ENCODE data around the gene NDFIP2.

NDFIP2 gene

DNA sequence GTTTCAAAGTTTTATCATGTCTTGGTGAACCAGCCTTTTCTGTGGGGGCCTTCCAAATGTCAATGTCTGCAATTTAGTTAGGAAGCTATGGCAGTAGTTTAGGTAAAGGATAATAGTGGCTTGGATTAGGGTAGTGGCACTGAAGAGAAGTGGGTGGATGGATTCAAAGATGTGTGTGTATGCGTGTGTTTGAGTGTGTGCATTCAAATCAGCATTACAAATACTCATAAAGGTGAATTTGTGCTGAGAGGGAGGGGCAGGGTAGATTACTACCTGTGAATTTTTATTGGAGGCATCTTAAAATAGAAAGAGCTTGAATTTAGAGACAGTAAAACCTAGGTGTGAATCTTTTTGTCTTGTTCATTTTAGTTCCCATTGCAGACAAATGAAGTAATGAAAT is 16.9 kb downstream of the NDFIP2 start:
- DNase-seq, result no peak

DNA sequence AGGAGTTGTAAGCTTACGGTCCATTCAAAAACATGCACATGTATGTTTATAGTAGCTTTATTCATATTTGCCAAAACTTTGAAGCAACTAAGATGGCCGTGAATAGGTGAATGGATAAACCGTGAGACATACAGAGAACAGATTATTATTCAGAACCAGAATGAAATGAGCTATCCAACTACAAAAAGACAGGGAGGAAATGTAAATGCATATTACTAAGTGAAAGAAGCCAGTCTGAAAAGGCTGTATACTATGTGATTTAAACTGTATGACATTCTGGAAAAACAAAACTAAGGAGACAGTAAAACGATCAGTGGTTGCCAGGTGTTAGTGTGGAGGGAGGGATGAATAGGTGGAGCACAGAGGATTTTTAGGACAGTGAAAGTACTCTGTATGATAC is 19.9 kb downstream of the NDFIP2 start:
- DNase-seq, result no peak

DNA sequence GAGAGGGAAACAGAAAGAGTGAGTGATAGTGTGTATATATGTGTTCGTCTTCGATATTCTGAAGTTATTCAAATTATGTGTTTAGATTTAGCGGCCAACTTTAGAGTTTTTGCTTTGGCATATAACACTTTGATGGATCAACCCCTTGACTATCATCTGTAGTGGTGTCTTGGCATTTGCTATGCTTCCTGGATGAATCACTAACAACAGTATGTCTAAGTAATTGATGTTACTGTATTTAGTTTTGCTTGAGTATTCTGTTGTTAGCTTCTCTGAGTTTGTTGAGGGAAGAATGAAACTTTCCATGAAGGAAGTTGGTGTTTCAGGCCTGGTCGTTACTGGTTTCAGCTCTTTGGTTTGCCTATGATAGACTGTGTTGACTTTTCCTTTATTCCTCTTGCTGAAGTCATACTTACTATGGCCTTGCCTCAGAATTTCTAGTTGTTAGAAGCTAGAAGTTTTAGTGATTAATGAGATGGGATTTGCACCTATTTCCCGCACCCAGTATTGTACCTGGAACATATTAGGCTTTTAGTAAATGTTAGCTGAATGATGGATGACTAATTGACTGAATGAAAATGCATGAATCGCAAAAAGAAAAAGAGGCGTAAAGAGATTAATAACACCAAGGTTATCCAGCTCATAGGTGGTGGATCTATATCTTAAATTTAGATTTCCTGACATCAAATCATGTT is 20.7 kb downstream of the NDFIP2 start:
- DNase-seq, result no peak

DNA sequence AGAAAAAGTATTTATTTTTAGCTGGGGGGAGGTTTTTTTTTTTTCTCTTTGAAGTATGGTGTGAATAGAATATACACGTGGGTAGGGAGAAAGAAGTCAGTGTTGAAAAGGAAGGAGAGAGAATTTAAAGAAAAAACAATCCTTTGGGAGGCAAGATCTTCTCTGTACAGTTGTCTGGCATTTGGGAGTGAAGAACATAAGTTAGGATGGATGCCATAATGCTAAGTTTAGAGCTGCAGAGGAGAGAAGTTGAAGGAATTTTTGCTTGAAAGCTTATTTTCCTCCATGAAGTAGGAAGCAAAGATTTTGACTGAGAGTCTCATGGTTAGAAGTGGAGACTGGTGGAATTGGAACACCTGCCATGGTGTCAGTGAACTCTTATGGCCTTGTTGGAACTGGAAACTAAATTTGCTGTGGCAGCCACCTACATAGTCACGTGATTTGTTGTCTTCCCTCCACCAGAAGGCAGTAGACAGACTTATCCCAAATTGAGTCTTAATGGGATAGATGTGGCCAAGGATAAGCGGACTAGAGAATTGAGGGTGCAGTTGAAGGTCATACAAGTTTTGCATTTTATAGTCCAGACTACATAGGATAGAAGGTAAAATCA is 22.0 kb downstream of the NDFIP2 start:
- DNase-seq, result no peak

DNA sequence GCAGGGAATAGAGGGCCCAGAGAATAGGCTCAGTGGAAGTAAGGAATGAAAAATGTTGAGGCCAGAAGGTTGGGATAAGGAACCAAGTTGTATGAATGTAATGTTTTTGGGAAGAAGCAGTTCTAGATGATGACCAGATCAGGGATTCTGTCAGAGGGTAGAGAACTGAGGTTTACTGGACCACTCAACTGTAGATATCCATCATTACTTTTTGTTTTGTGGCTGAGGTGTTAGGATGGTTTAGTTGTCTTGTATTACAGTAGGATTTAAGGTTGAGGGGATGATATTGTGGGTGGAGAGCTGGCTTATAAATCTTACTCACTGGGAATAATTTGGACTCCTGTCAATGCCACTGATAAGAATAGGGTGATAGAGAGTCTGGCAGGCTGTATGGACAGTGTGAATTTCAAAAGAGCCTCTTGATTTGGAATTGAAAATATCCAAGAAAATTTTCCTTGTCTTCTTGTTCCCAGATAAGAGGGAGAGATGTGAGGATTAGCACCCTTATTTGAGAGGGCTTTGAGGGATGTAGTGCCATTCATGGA is 22.6 kb downstream of the NDFIP2 start:
- no peak for DNase-seq

DNA sequence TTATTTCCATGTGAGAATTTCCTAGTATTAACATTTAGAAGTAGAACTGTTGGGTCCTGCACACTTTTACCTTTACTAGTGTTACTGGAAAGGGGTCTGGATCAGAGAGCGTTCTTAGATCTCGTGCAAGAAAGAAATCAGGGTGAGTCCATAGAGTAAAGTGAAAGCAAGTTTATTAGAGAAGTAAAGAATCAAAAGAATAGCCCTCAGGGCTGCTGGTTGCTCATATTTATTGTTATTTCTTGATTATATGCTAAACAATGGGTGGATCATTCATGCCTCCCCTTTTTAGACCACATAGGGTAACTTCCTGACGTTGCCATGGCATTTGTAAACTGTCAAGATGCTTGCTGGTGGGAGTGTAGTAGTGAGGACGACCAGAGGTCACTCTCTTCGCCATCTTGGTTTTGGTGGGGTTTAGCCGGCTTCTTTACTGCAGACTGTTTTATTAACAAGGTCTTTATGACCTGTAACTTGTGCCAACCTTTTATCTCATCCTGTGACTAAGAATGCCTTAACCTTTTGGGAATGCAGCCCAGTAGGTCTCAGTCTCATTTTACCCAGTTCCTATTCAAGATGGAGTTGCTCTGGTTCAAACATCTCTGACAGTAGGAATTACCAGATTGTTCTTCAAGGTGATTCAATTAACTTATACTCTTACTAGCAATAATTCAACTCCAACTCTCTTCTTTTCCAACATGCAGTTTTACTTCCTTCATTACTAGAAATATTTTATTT is 27.4 kb downstream of the NDFIP2 start:
- no peak for DNase-seq

DNA sequence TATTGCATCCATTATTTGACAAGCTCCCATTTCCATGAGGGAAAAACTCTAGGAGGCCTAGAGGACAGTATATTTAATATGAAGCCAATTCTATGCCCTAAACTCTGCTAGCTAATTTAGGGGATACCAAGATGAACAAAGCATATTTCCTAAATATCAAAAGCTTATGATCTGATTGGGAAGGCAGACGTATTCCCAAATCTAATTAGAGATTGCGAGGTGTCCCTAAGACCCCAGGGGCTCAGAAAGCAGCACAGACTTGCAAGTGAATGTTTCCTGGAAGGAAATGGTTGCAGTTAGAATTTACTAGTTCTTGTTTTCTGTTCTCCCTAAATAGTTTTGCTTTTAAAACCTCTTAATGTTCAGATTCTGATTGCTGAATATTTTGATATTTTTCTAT is 30.7 kb downstream of the NDFIP2 start:
- DNase-seq, result no peak

DNA sequence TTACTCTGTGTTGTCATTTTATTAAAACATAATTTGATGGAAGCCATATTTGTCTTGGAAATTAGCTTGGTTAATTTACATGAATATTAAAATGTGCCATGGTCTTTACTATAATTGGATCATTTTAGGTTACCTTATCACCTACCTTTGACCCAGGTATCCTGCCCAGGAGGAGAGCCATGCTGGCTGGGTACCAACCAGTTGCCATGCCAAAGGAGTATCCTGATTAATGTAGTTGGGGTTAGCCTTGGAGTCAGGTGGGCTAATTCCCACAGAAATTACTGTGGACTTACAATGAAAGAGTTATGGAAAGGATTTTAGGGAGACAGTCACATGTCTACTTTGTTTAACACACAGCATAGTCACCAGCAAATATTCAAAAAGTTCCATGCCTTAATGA is 32.0 kb downstream of the NDFIP2 start:
- no peak for DNase-seq

DNA sequence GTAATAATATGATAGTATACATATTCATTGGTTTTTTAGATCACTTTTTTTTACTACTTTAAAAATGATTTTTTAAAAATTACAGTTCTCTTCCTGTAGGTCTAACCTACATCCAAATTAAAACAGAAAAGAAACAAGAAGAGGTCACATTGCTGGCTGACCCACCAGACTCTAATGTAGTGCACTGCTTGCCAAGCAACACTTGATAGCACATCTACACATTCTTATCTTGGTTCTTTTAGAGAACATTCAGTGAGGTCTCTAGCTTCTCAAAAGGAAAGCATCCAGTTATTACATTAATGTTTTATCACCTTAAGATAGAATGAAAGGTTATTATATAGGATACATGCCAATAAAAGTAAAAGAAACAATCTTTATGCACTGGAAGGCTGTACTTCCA is 35.6 kb downstream of the NDFIP2 start:
- no peak for DNase-seq

DNA sequence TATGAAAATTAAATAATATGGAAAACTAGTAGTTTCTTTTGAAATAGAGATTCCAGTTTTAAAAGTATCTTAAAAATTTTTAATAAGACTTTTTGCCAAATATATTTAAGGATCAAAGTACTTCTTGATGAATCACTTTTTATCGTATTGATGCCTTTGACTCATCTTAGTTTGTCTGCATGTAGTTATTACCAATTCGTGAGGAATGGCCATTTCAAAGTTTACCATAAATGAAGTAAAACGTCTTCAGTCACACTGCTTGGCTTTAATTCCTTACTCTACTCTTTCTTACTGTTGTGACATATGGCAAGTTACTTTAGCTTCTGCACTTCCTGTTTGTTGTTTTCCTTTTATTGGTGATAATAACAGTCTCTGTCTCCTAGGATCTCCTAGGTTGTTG is 38.3 kb downstream of the NDFIP2 start:
- no peak for DNase-seq

DNA sequence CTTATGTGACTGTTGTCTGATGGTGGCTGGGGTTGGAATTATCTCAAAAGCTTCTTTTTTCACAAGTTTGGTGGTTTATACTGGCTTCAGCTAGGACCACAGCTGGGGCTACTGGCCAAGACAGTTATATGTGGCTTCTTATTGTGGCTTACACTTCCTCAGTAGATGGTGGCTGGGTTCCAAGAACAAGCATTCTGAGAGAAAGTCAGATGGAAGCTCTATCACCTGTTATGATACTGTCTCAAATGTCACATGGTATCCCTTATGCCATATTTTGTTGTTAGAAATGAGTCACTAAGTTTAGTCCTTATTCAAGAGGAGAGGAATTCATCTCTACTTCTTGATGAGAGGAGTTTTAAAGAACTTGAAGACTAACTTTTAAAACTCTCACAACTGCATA is 41.6 kb downstream of the NDFIP2 start:
- DNase-seq, result no peak

DNA sequence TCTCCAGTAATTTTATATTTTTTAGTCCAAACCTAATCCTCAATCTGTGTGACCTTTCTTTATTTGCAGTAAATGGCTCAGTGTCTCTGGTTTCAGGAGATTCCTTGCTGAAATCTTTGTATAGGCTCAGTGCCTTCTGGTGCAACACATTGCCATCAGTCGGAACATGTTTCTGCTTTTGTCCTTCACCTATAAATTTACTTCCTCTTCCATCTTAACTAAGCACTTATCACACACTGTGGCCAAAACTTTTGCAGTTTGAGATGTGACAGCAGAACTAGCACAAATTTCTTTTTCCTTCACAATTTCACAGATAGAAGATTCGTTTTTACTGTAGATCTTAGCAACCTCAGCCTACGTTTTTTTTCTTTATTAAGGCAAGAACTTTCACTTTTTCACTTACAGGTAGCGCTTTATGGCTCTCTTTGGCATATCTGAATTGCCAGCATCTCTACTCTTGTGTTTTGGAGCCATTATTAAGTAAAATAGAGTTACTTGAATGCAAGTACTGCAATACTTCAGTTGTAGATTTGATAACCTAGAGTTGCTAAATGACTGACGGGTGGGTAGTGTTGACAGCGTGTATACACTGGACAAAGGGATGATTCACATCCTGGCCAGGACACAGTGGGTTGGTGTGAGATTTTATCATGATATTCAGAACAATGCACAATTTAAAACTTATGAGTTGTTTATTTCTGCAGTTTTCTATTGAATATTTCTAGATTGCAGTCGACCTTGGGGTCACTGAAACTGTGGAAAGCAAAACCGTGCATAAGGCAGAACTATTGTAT is 44.3 kb downstream of the NDFIP2 start:
- no peak for DNase-seq

DNA sequence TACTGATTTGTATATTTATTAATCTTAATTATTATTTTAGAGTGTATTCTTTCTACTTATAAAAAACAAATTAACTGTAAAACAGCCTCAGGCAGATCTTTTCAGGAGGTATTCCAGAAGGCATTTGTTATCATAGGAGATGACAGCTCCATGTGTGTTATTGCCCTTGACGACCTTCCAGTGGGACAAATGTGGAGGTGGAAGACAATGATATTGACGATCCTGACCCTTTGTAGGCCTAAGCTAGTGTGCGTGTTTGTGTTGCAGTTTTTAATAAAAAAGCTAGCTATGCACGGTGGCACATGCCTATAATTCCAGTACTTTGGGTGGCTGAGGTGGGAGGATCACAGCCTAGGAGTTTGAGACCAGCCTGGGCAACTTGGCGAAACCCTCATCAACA is 46.7 kb downstream of the NDFIP2 start:
- no peak for DNase-seq

DNA sequence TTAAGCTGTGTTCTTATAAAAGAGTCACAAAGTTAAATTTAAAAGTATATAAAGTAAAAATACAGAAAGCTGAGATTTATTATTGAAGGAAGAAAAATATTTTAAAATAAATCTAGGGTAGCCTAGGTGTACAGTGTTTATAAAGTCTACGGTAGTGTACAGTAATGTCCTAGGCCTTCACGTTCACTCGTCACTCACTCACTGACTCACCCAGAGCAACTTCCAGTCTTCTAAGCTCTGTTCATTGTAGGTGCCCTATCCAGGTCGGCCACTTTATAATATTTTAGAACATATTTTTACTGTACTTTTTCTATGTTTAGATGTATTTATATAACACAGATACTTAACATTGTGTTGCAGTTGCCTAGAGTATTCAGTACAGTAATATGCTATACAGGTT is 47.4 kb downstream of the NDFIP2 start:
- no peak for DNase-seq

DNA sequence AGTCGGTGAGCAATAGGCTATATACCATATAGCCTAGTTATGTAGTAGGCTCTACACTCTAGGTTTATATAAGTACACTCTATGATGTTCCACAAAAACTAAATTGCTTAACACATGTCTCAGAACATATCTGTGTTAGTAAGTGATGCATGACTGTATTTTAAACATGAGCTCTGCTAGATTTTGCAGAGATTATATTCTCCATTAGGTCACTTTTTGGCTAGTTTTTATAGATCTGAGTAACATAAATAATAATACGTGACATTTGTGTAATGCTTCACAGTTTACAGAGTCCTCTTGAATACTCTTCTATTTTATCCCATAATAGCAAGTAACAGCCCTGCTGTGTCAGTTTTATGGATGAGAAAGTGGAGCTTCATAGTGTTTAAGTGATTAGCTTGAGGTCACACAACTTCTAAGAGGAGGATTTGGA is 47.8 kb downstream of the NDFIP2 start:
- no peak for DNase-seq

DNA sequence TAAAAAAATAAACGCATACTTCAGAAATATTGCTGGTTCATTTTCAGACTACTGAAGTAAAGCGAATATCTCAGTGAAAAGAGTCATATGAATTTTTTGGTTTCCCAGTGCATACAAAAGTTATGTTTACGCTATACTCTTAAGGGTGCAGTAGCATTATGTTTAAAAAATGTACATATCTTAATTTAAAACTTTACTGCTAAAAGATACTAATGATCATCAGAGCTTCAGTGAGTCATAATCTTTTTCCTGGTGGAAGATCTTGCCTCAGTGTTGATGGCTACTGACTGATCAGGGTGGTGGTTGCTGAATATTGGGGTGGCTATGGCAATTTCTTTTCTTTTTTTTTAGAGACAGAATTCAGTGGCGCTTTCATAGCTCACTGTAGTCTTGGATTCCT is 48.9 kb downstream of the NDFIP2 start:
- no peak for DNase-seq

DNA sequence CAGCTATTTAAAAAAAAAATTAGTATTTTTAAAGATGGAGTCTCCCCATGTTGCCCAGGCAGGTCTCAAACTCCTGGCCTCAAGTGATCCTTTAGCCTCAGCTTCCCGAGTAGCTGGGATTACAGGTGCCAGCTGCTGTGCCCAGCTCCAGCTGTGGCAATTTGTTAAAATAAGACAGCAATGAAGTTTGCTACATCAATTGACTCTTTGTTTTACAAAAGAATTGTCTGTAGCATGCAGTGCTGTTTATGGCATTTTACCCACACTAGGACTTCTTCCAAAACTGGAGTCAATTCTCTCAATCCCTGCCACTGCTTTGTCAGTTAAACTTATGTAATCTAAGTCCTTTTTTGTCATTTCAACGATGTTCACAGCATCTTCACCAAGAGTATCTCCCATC is 49.3 kb downstream of the NDFIP2 start:
- DNase-seq, result no peak

DNA sequence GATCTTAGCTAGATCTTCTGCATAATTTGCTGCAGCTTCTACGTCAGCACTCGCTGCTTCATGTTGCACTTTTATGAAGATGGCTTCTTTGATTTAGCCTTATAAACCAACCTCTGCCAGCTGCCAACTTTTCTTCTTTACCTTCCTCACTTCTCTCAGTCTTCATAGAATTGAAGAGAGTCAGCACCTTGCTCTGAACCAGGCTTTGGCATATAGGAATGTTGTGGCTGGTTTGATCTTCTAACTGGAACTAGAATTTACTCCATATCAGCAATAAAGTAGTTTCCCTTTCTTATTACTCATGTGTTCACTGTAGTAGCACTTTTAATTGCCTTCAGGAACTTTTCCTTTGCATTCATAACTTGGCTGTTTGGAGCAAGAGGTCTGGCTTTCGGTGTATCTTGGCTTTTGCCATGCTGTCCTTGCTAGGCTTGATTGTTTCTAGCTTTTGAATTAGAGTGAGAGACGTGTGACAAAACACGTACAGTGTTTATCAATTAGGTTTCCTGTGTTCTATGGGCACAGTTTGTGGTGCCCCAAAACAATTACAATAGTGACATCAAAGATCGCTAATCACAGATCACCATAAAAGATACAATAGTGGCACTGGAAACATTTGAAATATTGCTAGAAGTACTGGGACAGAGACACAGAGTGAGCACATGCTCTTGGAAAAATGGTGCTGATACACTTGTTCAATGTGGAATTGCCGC is 50.7 kb downstream of the NDFIP2 start:
- DNase-seq, result no peak

DNA sequence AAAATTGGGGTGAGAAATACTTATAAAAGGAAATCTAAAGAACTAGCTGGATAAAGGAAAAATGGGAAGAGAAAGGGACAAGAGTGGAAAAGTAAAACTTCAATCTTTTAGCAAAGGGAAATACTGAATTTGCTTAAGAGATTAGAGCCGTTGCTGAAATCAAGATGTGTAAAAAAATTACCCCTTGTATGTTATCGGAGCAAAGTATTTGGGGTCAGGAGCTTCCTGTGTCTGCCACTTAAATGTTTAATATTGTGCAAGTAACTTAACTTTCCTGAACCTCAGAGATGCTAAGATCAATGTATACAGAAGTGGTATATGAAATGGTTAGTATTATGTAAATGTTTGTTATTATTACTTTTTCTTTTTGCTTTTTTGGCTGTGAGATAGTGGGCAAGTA is 51.6 kb downstream of the NDFIP2 start:
- no peak for DNase-seq

DNA sequence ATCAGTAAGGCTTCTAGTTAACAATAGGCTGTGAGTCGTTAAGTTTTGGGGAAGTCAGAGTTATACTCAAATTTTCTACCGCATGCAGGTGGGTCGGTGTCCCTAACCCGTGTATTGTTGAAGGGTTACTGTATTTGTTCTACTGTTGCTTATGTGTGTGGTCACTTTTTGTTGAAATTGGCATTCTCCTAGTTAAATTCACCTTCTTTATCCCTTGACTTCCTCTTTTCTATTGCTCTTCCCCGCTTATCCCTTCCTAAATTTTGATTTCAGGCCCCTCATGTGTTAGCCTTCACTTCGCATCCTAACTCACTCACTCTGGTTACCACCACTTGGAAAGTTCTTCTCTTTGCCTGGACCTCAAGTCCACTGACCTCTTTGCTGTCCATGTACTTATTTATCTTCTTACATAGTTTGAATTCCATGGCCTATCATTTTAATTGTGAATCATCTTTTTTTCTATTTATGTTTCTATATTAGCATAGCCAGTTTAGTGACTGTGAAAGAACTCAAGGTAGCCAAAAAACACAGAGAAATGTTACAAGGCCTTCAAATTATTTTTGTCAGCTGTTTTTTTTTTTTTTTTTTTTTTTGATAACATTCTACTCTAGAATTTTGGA is 52.9 kb downstream of the NDFIP2 start:
- no peak for DNase-seq

DNA sequence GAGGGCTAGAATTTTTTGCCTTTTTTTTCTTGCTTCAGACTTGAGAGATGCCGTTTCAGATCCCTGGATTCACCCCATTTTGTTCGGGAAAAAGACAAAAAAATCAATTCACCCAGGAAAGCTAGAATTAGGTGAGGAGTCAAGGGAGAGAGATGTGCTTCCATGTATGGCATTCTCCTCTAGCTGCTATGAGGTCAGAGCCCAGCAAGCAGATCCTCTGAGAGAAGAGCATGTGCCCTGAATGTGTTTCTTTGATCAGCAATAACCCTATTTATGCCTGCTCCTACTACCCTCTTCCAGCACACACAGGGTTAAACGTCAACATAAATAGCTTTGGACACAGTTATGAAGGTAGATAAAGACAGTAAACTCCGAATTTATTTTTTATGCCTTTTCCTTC is 53.6 kb downstream of the NDFIP2 start:
- DNase-seq, result no peak

DNA sequence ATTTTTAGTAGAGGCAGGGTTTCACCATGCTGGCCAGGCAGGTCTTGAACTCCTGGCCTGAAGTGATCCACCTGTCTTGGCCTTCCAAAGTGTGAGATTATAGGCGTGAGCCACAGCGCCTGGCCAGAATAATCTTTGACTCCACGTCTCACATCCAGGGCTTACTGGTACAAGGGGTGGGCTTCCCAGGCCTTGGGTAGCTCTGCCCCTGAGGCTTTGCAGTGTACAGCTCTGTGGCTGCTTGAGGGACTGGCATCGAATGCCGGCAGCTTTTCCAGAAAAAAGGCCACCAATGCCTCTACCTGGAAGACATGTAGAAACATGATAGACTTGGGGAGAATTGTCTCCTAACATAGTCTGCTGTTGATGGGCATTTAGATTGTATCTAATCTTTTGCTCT is 57.8 kb downstream of the NDFIP2 start:
- no peak for DNase-seq
